Cardiac fibroblast (primary cell): Measurements from ENCODE around the gene RPS16.

ENCODE experiments used
- DNase-seq, 2 donors: peaks; one replicate each; pipeline versions ENCODE4 v3.0.0 to v3.0.0-alpha.2; 2010; ENCODE audit warnings: low read depth in 2 of 2
- H3K4me3 ChIP-seq, 2 donors: replicated peaks in 1 of 2; 1 replicate in 1 of 2; 2 replicates in 1 of 2; pipeline ENCODE4 v1.5.1; 2011; ENCODE audit warnings: low read depth in 2 of 2, low read length in 2 of 2, mild to moderate bottlenecking in 2 of 2, moderate library complexity in 1 of 2
- TF ChIP-seq, protein P1 (sequence below): IDR thresholded peaks from one replicate; pipeline ENCODE4 v1.5.1; 2011; ENCODE audit warnings: low read depth, mild to moderate bottlenecking, low read length, inconsistent platforms

The RPS16 gene

DNA sequence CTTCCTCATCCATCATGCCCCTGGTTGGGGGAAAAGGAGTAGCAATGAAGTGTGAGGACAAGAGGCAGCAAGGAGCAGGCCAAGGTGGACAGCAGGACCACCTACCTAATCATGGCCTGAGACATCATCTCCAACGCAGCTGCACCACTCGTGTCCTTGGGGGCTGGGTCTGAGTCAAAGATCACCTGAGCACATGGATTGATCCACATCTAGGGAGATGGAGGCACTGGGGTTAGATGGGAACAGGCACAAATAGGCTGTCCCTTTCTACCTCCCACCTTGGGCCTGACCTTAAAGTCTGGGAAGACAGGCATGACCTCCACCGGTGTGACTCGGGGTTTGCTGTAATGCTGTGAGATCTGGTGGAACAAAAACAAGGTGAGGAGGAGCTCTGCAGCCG, 47.1 kb downstream of the RPS16 start:
- no peak overlapping the region for H3K4me3 ChIP-seq
- no peak for DNase-seq
- TF ChIP-seq, protein P1, sequence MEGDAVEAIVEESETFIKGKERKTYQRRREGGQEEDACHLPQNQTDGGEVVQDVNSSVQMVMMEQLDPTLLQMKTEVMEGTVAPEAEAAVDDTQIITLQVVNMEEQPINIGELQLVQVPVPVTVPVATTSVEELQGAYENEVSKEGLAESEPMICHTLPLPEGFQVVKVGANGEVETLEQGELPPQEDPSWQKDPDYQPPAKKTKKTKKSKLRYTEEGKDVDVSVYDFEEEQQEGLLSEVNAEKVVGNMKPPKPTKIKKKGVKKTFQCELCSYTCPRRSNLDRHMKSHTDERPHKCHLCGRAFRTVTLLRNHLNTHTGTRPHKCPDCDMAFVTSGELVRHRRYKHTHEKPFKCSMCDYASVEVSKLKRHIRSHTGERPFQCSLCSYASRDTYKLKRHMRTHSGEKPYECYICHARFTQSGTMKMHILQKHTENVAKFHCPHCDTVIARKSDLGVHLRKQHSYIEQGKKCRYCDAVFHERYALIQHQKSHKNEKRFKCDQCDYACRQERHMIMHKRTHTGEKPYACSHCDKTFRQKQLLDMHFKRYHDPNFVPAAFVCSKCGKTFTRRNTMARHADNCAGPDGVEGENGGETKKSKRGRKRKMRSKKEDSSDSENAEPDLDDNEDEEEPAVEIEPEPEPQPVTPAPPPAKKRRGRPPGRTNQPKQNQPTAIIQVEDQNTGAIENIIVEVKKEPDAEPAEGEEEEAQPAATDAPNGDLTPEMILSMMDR: no peak

DNA sequence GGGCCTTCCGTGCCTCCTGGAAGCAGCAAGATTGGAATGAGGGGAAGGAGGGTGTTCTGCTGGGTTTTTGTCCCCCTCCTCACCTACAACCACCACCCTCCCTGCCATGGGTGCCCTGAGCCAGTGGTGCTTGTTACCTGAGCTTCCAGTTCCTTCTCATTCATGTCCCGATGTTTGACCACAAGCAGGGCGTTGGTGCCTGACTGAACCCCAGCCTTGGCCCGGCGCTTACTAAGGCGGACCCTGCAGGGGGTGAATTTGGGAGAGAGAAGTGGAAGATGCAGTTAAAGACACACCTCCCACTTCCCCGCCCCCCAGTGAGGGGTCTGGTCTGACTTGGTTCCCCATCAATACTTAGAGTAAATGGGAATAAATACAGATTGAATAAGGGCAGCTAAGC, 49.2 kb downstream of the RPS16 start:
- TF ChIP-seq, protein P1: no peak

DNA sequence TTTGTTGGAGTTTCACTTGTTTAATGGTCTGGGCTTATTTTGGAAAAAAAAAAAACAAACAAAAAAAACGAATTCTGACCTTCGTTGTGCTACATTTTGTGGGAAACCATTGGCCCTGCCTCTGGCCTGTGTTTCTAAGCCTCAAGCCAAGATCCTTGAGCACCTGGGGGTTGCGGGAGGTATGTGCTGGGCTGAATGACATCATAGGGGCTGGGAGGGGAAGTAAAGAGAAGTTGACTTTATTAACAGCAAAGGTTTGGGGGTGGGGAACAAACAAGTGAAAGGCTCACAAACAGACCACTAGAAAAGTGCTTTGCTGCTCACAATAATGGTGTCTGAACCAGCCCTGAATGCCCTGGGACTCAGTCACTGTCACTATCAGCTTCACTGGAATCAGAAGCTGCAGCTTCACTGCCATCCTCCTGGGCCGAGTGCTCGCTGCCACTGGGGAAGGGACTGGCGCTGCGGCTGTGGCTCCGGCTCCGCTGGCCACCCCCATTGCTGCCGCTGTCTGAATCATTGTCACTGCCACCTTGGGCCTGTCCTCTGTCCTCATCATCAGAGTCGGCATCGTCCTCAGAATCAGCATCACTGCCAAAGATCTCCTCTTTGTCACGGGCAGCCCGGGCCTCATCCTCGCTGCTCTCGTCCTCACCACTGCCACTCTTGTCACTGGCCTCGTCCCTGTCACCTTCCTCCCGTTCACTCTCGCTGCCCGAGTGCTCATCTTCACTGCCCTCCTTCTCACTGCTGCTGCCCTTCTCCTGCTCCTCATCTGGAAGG, 49.9 kb downstream of the RPS16 start:
- TF ChIP-seq, protein P1: no peak
- no peak overlapping the region for H3K4me3 ChIP-seq
- DNase-seq: no peak

More for the DNA sequence above, 49.2 kb downstream of the RPS16 start:
- H3K4me3 ChIP-seq: no peak overlapping the region
- DNase-seq: no peak

DNA sequence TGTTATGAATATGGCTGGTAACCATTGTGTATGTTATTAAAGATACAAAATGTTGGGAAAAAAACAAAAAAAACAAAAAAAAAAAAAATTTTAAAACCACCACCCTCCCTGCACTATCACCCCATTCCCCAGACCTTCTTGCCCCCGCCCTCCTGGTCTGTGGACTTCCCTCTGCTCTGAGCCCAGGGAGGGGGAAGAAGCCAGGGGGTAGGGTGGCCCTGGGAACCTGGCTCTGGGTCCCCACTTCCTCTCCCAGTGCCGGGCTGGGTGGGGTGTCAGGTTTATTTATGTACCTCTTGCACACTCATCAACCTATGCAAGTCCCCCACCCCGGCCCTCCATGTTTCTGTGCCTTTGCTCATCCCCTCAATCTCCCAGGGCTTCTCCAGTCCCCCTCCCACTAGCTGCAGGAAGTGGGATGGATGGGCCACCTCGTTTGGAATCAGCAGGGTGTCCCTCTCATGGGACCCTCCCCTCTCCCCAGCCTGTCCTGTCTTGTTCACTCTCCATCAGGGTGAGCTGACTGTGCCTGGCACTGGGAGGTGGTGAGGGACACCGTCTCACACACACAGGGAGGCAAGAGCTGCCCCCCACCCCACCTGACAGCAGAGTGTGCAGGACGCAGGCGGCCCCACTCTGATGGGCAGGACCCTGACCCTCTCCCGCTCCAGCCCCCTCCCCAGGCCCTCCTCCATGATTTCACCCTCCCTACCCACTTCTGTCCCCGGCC, 50.7 kb downstream of the RPS16 start:
- H3K4me3 ChIP-seq: no peak overlapping the region
- DNase-seq: no peak
- TF ChIP-seq, protein P1: no peak
